22Rv1 (cell line): ENCODE measurements around the gene LMNB1.

Source experiments
- ZFX ChIP-seq: fragments of 450-650 bp; IDR thresholded peaks from 2 replicates; pipeline ENCODE4 v1.6.1; 2017; ENCODE audit warnings: antibody characterized with exemption, borderline replicate concordance
- TF ChIP-seq, protein P1 (sequence below): fragments of 450-650 bp; IDR thresholded peaks from 2 replicates; pipeline ENCODE4 v1.5.1; 2017; ENCODE audit warnings: mild to moderate bottlenecking

DNA sequence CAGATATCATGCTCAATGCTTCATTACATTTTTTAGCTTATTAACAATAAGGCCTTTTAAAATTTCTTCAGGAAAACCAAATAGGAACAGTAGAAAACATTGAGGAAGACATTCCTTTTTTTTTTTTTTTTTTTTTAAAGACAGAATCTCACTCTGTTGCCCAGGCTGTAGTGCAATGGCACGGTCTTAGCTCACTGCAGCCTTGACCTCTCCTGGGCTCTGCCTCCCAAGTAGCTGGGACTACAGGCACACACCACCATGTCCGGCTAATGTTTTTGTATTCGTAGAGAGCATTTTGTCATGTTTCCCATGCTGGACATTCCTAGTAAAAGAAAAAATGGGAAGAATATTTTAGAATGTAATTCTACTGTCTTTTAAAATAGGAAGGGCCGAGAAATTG is 60.3 kb downstream of the LMNB1 start:
- TF ChIP-seq, protein P1, sequence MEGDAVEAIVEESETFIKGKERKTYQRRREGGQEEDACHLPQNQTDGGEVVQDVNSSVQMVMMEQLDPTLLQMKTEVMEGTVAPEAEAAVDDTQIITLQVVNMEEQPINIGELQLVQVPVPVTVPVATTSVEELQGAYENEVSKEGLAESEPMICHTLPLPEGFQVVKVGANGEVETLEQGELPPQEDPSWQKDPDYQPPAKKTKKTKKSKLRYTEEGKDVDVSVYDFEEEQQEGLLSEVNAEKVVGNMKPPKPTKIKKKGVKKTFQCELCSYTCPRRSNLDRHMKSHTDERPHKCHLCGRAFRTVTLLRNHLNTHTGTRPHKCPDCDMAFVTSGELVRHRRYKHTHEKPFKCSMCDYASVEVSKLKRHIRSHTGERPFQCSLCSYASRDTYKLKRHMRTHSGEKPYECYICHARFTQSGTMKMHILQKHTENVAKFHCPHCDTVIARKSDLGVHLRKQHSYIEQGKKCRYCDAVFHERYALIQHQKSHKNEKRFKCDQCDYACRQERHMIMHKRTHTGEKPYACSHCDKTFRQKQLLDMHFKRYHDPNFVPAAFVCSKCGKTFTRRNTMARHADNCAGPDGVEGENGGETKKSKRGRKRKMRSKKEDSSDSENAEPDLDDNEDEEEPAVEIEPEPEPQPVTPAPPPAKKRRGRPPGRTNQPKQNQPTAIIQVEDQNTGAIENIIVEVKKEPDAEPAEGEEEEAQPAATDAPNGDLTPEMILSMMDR: no peak
- no peak for TF ChIP-seq ZFX
